Eye (tissue), 1 donor: ENCODE results near the gene TRIM47.

Experiments used
- DNase-seq: peaks from one replicate; pipeline ENCODE4 v3.0.0-alpha.2; 2015

Gene TRIM47

DNA sequence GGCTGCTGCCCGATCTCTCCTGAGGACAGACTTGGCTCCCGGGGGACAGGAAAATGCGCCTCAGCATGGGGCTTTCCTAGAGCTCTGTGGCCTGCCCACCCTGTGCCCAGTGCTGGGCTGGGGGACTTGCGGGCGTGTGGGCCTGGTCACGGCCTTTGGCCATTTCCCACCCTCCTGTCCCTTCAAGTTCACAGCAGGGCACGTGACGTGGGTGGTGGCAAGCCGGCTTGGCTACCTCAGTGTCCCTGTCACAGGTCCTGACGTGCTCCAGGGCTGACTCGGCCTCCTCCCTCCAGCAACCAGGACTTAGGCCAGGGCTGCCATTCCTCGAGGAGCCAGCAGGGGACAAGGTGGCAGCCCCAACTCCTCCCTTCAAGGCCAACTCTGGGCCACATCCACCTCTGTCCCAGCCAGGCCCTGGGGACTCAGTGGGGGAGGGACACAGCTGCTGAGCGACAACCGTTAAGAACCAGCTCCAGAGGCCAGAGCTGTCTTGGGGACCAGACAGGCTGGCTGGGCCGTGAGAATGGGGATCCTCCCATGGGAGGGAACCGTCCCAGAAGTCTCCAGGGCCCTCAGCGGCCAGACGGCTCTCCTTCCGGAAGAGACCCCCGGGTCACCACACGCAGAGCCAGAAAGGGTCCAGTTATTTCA is 33.2 kb downstream of the TRIM47 start:
- peak; percentile 86 for DNase-seq

DNA sequence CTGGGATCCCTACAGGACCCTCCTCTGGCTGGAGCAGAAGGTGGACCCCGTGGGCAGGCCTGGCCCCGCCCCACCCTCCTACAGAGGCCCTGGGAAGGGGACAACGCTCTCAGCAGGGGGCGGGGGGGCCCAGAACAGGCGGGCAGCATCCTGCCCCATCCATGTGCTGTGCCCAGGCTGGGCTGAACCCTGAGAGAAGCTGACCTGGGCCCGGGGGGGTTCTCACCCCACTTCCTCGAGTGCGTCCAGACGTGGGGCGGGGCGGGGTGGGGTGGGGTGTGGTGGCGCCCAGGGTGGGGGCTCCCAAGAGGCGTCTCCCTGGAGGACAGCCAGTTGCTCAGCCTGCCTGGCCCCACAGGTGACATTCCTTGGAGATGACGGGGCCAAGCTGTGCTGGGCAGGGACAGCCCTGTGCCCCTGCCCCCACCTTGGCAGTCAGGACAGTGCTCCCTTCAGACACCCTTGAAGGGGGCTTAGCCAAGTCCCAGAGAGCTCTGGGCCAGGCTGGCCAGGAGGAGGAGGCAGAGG is 33.8 kb downstream of the TRIM47 start:
- DNase-seq, result no peak

DNA sequence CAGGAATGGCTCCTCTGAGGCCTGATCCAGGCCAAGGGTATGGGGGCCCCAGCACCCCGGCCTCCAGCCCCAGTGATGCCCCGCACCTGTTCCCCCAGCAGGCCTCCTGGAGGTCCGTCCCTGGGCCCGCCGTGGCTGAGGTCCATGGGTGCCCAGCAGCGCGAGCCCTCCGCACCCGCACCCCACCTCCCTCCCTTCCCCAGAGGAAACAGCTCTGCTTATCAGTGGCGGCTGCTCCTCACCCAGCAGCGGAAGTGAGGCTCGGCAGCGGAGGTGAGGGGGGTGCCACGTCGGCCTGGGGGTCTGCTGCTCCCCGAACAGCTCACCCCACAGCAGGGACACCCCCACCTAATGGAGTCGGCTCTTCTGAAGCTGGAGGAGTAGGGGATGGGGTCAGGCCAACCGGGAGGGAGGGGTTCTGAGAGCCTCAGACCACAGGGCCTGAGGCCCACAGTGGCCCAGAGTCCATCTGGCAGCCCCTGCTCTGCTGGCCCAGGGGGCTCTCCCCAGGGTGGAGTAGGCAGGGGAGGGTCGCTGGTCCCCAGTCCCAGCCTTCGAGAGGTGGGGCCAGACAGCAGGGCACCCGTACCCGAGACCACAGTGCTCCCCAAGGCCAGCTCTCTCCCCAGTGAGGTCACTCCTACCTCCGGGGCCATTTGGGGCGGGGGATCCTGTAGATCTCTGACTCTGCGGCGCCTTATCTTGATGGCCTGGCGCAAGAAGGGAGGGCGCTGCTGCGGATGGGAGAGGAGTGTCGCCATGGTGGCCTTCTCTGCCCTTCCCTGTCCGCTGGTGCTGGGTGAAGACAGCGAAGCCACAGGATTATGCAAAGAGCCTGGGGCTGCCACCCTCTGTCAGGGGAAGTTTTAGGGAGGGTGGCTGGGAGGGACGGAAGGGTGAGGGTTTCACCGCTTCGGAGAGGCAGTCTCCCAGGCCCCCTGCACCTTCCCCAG is 34.5 kb downstream of the TRIM47 start, which contains the start of gene UNC13D:
Gene UNC13D, minus strand, starts transcription at position 828 of the 953 bp plus-strand sequence. Its CDS starts 67 bp downstream, at position 761.
- no peak for DNase-seq

DNA sequence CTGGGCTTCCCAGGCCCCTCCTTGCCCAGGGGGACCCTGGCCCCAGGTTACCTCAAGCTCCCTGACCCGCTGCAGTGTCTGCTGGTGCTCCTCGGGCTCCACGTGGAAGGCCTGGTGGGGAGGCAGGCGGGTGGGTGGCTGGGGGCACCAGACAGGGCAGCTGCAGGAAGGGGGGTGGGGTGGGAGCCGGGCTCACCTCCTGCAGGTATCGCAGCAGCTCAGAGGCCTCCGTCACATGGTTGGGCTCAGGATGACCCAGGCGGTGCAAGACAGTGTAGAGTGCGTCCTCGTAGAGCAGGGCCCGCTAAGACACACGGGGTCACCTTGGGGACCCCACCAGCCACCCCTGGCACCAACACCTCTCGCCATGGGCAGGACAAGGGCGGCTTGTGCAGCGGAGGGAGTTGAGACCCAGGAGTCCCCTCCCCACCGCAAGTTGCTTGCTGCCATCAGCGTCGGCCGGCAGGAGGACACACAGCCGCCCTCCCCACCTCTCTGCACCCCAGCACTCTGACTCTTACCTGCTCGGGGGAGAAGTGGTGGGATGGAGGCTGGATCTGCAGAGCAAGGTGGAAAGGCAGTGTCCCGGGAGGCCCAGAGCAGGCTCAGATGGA is 35.3 kb downstream of the TRIM47 start:
- no peak for DNase-seq

DNA sequence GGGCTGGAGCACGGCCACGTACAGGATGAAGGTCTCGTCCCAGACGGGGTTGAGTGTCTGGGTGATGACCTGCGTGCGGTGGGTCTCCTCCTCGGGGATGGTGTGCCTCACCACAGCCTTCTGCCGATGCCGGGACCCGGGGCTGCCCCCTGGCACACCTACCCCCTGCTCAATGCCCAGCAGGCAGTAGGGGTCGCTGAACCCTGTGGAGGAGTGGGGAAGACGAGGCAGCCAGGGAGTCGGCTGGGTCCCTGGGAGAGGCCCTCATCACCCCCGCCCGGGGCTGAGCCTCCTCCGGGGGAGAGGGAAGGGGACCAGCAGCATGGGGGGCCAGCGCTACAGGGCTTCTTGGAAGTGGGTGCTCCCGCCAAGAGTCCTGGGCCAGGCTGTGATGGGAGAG is 36.0 kb downstream of the TRIM47 start:
- no peak for DNase-seq

DNA sequence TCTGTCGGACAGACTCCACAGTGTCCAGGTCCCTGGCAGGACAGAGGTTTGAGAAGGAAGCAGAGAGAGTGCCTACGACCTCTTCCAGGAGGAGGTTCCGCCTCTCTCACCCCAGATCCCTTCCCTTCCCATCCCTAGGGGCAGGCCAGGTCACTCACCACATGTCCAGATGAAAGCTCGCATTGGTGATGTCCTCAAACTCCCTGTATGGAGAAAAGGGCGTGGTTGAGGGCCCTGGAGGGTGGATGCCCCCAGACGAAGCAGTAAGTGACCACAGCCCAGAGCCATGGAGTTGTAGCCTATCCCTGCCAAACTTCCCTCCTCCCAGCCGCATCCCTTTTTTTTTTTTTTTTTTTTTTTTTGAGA is 37.6 kb downstream of the TRIM47 start:
- no peak for DNase-seq

DNA sequence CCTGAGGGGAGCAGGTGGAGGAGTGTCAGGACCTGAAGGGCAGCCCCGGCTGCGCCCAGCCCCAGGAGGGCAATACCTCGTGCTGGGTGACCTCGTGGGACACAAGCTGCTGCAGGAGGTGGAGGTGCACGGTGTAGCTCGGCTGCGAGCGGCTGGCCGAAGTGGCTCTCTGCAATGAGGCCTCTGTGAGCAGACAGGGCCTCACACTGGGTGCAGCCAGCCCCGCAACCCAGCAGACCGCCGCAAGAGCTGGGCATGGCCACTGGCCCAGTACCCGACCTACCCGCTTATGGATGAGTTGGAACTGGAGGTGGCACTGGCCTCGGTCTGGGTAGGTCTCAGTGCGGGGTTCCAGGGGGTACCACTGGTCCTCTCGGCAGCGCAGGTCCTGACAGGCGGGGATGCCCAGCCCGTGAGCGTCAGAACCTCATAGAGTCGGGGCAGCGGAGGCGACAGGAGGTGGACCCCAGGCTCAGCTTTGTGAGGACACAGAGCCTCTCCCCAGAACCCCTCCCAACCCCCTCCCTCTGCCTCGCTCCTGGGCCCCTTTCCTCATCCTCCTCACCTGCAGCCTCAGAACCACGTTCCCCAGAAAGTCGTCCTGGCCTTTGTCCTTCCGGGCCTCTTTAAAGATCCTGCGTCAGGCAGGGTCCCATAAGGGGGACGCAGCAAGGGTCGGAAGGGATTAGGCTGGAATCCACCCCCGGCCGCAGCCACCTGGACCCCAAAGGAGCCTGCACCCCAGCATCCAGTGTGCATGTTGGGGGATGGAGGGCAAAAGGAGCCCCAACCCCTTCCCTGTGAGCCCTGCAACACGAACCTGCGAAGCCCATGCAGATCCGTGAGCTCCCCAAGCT is 38.2 kb downstream of the TRIM47 start:
- no peak for DNase-seq

DNA sequence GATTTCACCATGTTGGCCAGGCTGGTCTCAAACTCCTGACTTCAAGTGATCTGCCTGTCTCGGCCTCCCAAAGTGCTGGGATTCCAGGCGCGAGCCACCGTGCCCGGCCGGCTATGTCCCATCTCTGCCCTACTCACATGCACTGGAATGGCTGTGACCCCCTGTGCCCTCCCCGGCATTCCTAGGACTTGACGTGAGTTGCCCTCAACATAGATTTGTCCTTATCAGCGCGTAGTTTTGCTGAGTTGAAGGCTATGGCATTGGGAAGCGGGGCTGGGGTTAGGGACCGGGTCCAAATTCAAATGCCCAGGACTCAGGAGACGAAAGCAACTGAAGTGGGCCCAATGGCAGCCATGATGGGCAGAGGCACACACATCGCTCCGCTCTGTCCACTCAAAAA is 40.0 kb downstream of the TRIM47 start:
- no peak for DNase-seq

DNA sequence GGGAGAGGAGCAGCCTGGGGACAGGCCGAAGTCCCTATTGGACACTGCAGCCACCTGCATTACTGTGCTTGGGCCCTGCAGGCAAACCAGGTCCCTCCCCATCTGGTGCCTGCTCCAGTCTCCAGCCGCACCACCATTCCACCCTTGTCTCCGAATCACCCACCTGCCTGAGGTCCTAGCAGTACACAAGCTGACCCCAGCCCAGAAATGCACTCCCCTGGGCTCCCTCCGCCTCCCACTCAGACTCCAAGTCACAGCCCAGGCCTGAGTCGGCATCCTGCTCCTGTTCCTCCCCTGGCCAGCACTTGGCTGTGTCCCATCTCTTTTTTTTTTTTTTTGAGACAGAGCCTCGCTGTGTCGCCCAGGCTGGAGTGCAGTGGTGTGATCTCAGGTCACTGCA is 40.5 kb downstream of the TRIM47 start:
- no peak for DNase-seq

DNA sequence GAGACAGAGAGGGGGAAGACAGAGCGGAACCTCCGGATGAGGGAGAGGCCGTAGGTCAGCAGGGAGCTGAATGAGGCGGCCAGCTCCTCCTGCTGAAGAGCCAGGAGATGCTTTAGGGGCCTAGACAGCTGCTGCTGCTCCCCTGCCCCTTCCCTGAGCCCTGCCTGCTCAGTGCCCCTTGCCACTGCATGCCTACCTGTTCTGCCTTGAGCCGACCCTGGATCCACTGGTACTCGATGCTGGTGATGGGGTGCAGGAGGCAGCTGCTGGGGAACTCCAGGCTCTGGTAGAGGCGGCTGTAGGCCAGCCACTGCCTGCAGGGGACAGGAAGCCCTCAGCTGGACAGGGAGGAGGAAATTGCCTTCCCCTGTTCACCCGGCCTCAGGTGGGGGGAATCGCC is 41.8 kb downstream of the TRIM47 start:
- no peak for DNase-seq

DNA sequence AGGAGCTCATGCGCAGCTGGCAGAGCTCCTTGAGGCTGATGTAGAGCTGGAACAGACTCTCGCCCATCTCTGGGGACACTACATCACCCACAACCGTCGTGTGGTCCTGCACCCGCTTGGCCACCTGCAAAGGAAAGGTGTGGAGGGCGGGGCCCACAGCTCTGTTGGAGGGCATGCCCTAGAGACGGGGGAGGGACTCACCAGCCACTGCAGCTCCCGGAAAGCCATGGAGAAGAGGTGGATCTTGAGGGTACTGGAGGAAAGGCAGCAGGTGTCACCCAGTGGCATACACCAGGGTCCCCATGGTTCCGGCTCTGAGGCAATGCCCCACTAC is 42.8 kb downstream of the TRIM47 start:
- no peak for DNase-seq

DNA sequence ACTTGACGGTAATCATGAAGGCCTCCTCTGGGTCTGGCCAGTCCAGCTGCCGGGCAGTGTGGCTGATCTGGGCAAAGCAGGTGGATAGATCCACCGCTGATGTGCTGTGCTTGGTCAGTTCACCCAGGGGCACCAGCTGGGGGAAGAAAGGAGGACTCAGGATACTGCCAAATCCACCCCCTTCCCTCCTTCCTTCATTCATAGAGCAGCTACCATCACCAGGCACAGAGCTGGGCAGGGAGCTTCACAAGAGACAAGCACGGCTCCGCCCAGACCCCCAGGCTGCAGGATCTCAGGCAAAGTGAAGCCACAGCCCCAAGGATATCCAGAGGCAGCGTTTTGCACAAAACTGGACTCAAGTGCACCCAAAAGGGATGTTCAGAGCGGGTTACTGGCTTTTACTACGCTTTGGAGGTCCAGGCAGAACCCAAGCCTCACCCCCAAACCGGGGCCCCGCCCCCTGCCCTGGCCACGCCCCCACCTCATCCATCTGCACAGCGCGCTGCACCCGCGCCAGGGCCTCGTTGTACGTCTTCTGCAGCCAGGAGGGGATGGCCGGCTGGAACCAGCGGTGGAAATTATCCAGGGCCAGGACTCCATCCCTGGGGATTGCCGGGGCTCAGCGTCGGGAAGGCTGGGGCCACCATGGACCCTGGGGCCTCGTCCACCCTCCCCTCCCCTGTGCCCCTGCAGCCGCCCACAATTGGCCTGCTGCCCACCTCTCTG is 43.3 kb downstream of the TRIM47 start:
- DNase-seq, result peak; percentile 44

DNA sequence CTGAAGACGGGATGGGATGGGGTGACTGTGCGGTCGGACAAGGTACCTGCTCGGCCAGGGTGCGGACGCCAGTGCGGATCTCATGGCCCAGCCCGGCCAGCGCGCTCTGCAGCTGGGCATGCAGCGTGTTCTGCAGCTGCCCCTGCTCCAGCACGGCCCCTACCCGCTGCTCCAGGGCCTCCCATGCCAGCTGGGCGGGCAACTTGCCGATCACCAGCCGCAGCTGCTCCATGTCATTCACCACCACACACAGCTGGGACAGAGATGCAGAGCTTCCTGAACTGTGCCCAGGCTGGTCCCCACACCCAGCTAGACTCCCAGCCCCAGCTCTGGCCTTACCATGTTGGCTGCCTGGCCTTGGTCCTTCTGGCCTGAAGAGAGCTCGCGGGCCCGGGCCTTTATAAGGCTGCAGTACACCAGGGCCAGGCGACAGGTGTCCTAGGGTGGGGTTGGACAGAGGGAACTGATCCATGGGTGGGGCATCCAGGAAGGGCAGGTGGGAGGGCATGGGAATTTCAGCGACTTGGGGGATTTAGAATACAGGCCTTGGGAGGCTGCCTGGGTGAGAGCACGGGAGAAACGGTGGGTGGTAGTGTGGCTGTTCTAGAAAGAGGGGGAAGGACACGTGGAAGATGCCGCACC is 44.0 kb downstream of the TRIM47 start:
- DNase-seq, result peak; percentile 29

DNA sequence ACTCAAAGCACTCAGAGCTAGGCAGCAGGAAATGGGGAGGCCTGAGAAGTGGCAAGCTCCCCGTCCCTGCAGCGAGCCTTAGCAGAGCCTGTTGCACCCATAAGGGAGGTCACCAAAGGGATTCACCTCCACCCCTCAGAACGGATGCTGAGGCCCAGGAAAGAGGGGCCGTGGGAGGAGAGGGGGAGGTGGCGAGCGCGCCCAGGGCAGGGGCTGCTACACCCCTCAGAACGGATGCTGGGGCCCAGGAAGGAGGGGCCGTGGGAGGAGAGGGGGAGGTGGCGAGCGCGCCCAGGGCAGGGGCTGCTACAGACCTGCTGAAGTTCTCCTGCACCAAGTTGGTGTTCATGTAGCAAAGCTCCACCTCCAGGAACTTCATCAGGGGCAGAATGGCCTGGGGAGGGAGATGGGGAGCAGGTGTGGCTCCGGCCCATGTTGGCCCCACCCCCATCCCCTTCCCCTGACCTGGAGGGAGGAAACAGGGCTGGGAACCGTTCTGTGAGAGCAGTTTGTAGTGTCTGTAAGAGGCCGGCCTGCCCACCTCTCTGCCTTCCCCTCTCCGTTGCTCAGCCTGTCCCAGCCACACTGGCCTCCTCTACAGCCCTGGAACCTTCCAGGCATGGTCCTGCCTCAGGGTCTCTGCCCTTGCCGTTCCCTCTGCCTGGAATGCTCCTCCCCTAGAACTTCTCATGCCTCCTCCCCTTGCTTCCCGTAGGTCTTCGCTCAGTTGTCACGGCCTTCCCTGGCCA is 45.6 kb downstream of the TRIM47 start:
- DNase-seq, result no peak

DNA sequence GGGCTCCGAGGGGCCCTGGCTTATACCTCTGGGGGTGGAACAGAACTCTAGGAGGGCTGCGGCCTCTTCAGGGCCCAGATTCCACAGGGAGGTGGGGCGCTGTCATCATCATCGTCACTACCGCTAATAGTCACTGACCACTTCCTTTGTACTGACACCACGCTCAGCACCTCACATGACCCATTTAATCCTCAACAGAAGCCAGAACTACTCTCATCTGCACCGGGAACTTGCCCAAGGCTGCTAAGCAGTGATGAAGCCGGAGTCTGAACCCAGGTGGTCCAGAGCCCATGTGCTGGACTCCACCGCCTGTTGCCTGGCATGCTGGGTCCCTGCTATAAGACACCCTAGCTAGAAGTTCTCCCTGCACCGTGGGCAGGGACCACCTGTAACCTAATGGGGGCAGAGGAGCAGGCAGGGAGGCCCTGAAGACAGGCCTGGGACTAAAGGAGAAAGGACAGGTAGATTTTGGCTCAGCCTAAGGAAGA is 46.2 kb downstream of the TRIM47 start:
- DNase-seq, result peak; percentile 62

DNA sequence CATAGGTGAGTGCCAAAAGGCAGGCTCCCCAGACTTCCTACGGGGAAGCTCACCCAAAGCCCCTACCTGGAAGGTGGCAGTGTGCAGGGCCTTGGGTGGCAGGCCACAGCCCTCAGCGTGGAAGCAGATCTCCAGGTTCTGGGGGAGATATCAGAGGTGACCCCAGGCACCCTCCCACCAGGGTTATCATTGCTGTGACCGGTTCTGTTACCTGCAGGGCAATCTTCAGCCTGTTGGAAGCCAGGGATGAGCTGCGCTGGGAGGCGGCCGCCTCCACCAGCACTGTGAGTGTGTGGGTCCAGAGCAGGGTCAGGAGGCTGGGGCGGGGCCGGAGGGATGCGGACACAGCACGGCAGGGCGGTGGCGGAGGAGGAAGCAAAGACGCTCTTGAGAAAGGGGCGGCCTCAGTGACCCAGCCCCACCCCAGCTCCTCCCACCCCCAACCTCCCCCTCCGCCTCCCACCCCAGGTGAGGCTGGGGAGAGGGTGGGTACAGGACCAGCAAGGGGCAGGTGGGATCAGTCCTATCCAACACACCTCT is 47.3 kb downstream of the TRIM47 start:
- DNase-seq, result no peak

DNA sequence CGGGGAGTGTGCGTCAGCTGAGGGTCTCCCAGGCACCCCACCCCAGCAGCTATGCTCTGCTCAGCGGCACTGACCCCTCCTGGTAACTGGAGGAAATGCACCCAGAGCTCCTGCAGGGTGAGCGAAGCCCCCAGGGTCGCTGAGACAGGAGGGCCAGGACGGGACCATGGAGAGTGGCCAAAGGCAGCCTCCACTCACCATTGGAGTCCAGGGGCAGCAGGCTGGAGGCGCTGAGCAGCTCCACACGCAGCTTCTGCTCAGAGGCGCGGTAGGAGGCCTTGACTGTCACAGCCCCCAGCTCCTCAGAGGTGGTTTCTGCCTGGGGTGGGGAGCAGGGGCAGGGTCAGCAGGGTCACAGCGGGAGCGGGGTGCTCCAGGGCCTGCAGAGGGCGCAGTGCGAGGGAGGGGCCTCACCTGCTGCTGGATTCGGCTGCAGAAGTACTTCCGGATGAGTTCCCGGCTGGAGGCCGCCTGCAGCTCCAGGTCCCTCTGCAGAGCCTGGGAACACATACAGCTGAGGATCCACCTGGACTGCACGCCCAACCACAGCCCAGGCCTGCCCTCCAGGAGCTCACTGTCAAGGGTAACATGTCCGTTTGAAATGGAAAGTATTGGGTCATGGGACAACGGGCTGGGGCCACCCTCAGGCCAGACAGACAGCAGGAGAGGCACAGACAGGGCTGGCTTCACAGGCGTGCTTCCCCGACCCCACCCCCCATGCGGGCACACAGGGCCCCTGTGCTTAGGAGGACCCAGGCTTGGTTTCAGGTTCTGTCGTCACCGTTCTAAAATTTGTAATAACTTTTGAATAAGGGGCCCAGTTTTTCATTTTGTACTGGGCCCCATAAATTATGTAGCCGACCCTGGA is 48.0 kb downstream of the TRIM47 start:
- DNase-seq, result peak; percentile 71

DNA sequence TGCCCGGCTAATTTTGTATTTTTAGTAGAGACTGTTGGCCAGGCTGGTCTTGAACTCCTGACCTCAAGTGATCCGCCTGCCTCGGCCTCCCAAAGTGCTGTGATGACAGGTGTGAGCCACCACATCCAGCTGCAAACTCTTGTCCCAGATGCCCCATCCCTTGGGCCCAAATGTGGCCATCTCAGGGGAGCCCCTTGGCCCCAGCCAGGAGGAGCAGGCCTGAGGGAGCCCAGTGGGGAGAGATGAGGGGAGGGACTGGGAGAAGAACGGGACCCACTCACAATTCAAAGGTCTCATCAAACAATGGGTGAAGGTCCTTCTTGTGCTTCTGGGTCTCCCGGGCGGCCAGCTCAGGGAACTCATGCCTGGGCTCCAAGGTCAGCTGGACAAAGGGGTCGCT is 48.6 kb downstream of the TRIM47 start:
- DNase-seq, result no peak

DNA sequence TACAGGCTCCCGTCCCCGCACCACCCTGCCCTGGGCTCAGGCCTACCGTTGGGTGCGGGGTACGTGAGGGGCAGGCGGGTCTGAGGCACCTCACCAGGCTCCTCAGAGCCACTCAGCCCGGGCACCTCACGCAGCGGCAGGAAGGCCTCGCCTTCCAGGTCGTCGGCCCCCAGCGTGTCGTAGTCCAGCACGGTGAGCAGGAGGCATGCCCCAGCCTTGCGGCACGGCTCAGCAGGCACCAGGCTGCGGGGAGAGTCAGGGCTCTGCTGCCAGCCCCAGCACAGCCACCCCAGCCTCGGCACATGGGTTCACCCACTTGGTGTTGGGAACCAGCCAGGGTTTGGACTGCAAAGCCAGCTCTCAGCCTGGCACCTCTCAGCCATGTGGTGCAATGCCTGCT is 49.6 kb downstream of the TRIM47 start:
- no peak for DNase-seq
